ENCODE measurements around the gene GFRA1. TPM values are rescaled to one million over a fixed set of nuclear protein-coding genes. Genes with fewer than 3 reads are reported as not detected.

GFRA1 gene
- total and polyA plus RNA-seq, 10 donors: 0.52 to 36.5 (median 4.5) TPM

DNA sequence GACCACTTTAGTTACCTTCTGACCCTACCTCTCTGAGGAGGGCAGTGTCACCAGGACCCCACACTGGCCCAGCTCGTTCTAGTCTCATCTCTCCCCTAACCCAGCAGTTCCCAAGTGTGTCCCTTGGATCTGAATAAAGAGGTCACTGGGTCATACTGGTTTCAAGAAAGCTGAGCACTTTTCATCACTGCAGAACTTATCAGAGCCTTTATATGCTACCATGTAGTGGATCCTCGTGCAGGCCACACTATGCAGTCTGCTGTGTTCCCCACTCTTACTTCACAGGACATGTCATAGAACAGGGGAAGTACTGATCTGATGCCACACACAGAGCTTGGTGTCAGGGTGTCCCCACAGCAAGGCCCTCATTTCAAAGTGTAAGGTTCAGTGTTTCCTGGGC, 113.8 kb downstream of the GFRA1 start:
- TF ChIP-seq, protein P1, sequence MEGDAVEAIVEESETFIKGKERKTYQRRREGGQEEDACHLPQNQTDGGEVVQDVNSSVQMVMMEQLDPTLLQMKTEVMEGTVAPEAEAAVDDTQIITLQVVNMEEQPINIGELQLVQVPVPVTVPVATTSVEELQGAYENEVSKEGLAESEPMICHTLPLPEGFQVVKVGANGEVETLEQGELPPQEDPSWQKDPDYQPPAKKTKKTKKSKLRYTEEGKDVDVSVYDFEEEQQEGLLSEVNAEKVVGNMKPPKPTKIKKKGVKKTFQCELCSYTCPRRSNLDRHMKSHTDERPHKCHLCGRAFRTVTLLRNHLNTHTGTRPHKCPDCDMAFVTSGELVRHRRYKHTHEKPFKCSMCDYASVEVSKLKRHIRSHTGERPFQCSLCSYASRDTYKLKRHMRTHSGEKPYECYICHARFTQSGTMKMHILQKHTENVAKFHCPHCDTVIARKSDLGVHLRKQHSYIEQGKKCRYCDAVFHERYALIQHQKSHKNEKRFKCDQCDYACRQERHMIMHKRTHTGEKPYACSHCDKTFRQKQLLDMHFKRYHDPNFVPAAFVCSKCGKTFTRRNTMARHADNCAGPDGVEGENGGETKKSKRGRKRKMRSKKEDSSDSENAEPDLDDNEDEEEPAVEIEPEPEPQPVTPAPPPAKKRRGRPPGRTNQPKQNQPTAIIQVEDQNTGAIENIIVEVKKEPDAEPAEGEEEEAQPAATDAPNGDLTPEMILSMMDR (IDR thresholded peaks at IDR 0.05 in 8 of 11, conservative IDR thresholded peaks at IDR 0.05 in 3 of 11): no peak
- TF ChIP-seq POLR2AphosphoS5 (IDR thresholded peaks at IDR 0.05): no peak
- no peak for TF ChIP-seq POLR2A (IDR thresholded peaks at IDR 0.05)
- Histone ChIP-seq H3K9me3 (no peaks in the 10 kb centered on the region), H3K36me3 (no peaks in the 10 kb centered on the region), H3K4me1 (no peaks in the 10 kb centered on the region), H3K4me3 (no peak overlapping the region), H3K27me3 (replicated peaks in 1 of 7) (no peaks in the 10 kb centered on the region), H3K27ac (no peak overlapping the region)
- WGBS, 5 donors: 60 to 75% (median 67%) methylated on average over 2 of the region's 2 CpGs
- intact Hi-C loops (cut with DNase I; ENCODE audit: low total_unique reads): no loop called here
- DNase-seq: no peak

DNA sequence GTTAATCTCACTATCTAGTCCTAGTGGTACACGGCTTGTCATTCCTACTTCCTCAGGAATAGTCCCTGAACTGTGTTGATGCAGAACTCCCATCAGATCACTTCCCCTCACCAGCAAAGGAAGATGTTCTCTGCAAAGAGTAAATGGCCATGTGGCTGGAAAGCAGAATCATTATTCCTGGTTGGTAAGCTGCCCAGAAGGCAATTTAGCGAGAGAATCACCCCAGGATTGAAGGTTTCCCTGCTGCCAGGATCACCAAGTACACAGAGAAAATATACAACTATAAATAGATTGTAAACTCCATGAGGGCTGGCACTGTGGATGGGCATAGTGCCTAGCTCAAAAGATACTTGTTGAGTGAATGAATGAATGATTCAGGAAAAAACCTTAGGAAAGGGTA, 115.0 kb downstream of the GFRA1 start:
- no peak overlapping the region for H3K4me3 ChIP-seq
- no peaks in the 10 kb centered on the region for H3K4me1 ChIP-seq
- no peak for DNase-seq
- no peaks in the 10 kb centered on the region for H3K36me3 ChIP-seq
- no peaks in the 10 kb centered on the region for H3K9me3 ChIP-seq
- H3K27me3 ChIP-seq (replicated peaks in 1 of 7): no peaks in the 10 kb centered on the region
- H3K27ac ChIP-seq: no peak overlapping the region
- WGBS, 5 donors: 71 to 86% (median 78%) methylated on average over 2 of the region's 2 CpGs
- intact Hi-C loops (cut with DNase I; ENCODE audit: low total_unique reads): no loop called here
- TF ChIP-seq, protein P1 (IDR thresholded peaks at IDR 0.05 in 8 of 11, conservative IDR thresholded peaks at IDR 0.05 in 3 of 11): no peak
- TF ChIP-seq POLR2A (IDR thresholded peaks at IDR 0.05) (no peak), POLR2AphosphoS5 (IDR thresholded peaks at IDR 0.05) (no peak)

DNA sequence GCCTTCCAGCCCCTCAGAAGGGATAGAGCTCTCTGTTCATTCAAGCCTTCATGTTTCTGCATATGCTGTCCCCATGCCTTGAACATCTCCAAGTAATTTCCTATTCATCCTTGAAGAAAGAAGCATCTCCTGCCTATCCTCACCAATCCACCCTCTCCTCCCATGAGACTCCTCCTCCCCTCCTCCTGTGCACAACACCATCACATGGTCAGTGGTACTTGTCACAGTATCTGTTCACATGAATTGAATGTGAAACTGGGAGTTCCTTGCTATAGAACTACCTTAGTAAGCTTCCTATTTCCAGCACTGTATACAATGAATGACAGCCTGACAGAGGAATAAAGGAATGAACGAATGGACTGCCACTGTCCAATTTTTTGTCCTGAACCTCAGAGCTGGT, 115.5 kb downstream of the GFRA1 start:
- intact Hi-C loops (cut with DNase I; ENCODE audit: low total_unique reads): no loop called here
- no peak for DNase-seq

DNA sequence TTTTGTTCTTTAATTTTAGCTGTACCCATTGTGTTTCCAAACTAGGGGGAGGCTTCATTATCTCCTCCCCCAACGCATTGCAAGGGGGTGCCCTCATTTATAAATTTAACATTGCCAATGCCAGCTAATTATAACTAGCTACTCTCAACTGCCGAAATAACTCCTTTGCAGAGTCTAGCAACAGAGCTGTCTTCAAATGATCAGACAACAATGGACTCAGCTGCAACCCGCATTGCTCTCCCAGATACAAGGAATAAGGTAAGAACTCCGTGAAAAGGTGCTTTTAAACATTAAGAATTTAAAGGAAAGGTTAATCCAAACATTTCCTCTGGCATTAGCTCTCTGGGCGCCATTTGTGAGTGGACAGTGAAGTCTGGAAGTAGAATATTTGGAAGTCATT, 116.2 kb downstream of the GFRA1 start:
- H3K36me3 ChIP-seq: no peaks in the 10 kb centered on the region
- intact Hi-C loops (cut with DNase I; ENCODE audit: low total_unique reads): no loop called here
- WGBS, 5 donors: 76 to 83% (median 77%) methylated on average over 5 of the region's 5 CpGs
- no peak overlapping the region for H3K27ac ChIP-seq
- no peaks in the 10 kb centered on the region for H3K27me3 ChIP-seq (replicated peaks in 1 of 7)
- no peak for DNase-seq
- TF ChIP-seq POLR2AphosphoS5 (IDR thresholded peaks at IDR 0.05) (no peak), POLR2A (IDR thresholded peaks at IDR 0.05) (no peak)
- TF ChIP-seq, protein P1 (IDR thresholded peaks at IDR 0.05 in 8 of 11, conservative IDR thresholded peaks at IDR 0.05 in 3 of 11): no peak
- no peaks in the 10 kb centered on the region for H3K9me3 ChIP-seq
- no peaks in the 10 kb centered on the region for H3K4me1 ChIP-seq
- H3K4me3 ChIP-seq: no peak overlapping the region

More for the DNA sequence above, 115.5 kb downstream of the GFRA1 start:
- Histone ChIP-seq H3K4me3 (no peak overlapping the region), H3K9me3 (no peaks in the 10 kb centered on the region), H3K27ac (no peak overlapping the region), H3K36me3 (no peaks in the 10 kb centered on the region), H3K27me3 (replicated peaks in 1 of 7) (no peaks in the 10 kb centered on the region), H3K4me1 (no peaks in the 10 kb centered on the region)
- WGBS, 5 donors: 69 to 90% (median 77%) methylated on average over 1 of the region's 1 CpG
- TF ChIP-seq POLR2A (IDR thresholded peaks at IDR 0.05): no peak
- TF ChIP-seq POLR2AphosphoS5 (IDR thresholded peaks at IDR 0.05): no peak

DNA sequence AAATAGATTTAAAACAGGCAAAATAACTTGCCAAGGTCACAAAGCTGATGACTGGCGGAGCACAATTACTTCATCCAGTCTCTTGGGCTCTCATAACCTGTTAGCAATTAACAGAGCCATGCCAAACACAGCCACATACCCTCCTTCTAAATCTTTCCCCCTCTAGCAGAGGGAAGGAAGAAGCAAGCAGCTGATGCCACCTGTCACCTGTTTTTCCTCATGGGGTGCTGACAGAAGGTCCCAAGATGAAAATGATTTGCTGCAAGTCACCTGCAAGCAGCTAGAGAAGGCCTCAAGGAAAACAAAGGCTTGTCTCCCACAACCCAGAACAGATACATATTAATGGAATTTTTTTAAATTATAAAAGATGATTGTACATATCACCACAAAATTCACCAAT, 117.8 kb downstream of the GFRA1 start:
- Histone ChIP-seq H3K9me3 (no peaks in the 10 kb centered on the region), H3K4me1 (no peaks in the 10 kb centered on the region), H3K36me3 (no peaks in the 10 kb centered on the region), H3K27me3 (replicated peaks in 1 of 7) (no peaks in the 10 kb centered on the region), H3K27ac (no peak overlapping the region), H3K4me3 (no peak overlapping the region)
- WGBS, 5 donors: 71 to 86% (median 78%) methylated on average over 1 of the region's 1 CpG
- intact Hi-C loops (cut with DNase I; ENCODE audit: low total_unique reads): no loop called here
- no peak for DNase-seq
- TF ChIP-seq POLR2AphosphoS5 (IDR thresholded peaks at IDR 0.05) (no peak), POLR2A (IDR thresholded peaks at IDR 0.05) (no peak)
- TF ChIP-seq, protein P1 (IDR thresholded peaks at IDR 0.05 in 8 of 11, conservative IDR thresholded peaks at IDR 0.05 in 3 of 11): no peak

Measured in spleen (tissue), 11 donors.